ENCODE measurements around the gene TPPP.

TPPP gene

DNA sequence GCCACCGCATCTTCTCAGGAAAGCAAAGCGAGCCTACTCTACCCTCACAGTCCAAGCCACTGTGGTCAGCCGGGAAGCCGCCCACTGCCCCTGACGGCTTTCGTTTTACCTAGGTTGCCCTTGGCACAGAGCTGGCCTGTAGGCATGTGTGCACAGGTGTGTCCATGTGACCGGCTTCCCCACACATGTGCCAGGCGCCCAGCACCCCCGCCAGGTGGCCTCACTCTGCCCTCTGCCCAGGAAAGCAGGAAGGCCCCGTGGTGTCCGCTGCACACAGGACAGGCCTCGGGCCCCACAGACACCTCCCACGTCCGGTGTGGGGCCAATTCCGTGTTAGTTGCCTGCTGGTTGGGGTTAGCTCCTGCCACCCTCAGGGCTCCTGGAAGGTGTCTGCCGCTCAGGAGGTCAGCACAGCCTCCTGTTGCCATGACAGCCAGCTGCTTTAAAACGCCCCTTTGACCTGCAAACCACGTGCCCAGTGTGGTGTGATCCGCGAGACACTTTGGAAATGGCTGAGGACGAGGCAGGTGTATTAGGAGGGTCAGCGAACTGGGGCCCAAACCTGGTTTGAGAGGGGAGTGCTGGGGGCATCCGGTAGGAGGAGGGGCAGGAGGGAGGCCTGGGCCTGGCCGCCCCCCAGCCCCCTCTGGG, 28.7 kb downstream of the TPPP start:
- DNase-seq = no peak

DNA sequence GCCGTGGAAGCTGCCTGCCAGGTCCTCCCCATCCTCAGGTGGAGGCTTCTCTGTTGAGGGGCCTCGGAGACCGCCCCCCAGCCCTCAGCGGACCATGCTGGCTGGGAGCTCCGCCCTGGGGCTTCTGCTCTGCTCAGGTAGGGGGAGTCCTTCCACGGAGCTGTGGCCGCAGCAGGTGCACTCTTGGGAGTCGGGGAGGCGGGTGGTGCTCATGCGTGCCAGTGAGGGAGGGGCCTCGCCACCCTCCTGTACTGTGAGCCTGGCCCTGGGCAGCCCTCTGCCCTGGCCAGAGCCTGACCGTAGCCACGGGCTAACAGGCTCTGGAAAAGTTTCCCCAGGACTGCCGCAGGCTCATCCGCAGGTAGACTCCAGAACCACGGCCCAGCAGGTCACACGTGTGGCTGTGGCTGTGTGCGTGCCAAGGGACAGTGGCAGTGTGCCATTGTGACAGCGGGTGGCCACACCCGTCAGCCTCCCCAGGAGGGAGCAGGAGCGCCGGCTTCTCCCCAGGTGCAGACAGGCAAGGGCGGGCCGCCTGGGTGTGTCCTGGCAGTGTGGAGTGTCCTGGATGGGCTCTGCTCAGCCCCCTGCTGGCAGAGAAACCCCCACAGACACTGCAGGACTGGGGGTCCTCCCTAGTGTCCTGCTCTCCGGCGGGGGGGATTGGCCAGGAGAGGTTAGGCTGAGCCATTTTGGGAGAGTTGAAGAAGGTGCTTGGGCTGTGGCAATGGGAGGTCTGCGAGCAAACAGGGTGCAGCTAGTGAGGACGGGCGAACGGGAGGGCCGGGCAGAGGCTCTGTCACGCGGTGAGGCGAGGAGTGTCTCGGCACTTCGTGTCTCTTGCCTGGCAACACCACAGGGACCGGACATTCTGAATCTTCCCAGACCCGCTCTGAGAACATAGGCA, 29.5 kb downstream of the TPPP start:
- no peak for DNase-seq

DNA sequence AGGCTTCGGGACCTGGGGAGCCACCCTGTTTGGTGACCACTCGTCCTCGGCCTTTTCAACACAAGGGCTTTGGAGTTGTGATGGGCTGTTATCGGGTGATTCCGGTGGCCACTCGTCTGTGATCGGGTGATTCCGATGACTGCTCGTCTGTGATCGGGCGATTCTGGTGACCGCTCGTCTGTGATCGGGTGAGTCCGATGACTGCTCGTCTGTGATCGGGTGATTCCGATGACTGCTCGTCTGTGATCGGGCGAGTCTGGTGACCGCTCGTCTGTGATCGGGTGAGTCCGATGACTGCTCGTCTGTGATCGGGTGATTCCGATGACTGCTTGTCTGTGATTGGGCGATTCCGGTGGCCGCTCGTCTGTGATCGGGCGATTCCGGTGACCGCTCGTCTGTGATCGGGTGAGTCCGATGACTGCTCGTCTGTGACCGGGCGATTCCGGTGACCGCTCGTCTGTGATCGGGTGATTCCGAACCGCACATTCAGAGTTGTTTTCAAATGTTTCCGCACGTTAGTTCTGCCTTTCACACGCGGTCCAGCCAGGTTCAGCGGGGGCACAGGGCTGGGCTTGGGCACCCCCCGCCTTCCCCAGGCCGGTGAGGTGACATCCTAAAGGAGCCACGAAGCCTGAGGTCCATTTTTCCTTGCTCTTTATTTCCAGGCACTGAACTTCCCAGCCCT, 30.3 kb downstream of the TPPP start:
- DNase-seq = no peak

DNA sequence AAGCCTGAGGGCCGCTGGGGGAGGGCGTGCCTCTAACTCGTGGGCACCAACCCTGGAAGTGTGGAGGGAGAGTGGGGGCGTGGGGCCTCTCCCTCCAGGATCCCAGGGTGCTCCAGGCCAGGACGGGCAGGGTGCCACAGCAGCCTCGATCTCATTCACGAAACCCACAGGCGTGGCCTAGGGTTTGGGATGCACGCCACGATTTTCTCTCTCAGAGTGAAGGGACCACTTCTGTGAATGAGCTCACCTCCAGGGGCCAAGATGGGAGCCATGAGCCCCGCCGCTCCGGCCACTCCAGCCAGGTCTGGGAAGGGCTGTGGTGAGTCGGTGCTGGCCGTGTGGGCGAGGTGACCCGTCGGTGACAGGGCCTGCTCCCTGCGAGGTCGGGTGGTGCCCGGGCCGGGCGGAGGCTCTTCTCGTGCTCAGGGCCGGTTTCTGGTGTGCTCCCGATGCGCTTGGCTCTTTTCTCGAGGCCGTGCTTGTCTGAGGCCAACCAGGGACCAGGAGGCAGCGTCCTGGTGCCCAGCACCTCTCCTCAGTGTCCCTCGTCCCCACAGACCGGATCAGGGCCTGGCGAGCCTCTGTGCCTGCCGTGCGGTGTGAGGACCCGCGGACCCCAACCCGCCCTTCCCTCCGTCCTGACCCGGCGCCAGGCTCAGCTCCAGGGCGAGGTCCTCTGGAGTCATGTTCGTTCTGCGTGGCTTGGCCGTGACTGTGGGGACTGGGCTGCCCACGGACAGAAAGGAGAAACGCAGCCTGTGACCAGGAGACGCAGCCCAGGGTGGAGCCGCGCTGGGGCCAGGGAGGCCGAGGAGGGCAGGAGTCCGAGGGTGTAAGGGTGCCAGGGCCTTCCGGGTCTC, 31.0 kb downstream of the TPPP start:
- no peak for DNase-seq

GRCh38 chr5:660491-661030, 32.6 kb downstream of the TPPP start:
- DNase-seq = no peak

GRCh38 chr5:659496-660263, 33.5 kb downstream of the TPPP start:
- DNase-seq = no peak

GRCh38 chr5:658103-658502, 35.0 kb downstream of the TPPP start:
- no peak for DNase-seq

GRCh38 chr5:657570-657969, 35.6 kb downstream of the TPPP start:
- peak; percentile 73 for DNase-seq

DNA sequence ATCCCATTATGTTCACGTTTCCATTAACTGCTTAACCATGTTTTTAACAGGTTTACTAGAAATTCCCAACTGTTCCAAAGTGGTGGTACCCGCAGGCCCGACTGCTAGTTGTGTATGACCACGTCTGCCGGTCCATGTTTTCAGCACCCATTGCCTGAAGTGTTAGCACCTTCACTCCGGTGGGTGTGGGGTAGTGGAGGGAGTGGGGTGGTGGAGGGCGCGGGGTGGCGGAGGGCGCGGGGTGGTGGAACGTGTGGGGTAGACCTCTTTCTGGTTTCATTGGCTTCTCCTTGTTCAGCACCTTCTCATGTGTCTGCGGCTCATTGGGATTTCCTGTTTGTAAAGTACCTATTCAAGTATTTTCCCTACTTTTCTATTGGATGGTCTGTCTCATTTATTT, 37.7 kb downstream of the TPPP start:
- no peak for DNase-seq

DNA sequence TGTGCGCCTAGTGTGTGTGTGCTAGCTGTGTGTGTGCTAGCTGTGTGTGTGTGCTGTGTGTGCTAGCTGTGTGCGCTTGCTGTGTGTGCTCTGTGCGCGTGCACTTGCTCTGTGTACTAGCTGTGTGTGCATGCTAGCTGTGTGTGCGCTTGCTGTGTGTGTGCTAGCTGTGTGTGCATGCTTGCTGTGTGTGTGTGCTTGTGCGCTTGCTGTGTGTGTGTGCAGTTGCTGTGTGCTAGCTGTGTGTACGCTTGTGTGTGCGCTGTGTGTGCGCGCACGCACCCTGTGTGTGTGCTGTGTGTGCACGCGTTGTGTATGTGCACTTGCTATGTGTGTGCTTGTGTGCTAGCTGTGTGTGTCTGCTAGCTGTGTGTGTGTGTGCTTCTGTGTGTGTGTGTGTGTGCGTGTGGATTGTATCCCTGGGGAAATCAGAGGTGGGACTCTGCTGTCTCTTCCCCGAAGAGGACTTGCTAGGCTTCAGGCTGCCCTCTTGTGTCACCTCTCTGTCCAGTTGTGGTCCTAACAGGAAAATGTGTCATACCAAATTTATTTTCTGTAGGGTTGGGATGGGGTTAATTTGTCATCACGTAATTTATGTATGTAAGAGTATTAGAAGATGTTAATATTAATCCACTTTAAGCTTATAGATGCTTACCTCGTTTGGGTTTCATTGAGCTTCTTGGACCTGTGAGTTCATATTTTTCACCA, 38.9 kb downstream of the TPPP start:
- no peak for DNase-seq

DNA sequence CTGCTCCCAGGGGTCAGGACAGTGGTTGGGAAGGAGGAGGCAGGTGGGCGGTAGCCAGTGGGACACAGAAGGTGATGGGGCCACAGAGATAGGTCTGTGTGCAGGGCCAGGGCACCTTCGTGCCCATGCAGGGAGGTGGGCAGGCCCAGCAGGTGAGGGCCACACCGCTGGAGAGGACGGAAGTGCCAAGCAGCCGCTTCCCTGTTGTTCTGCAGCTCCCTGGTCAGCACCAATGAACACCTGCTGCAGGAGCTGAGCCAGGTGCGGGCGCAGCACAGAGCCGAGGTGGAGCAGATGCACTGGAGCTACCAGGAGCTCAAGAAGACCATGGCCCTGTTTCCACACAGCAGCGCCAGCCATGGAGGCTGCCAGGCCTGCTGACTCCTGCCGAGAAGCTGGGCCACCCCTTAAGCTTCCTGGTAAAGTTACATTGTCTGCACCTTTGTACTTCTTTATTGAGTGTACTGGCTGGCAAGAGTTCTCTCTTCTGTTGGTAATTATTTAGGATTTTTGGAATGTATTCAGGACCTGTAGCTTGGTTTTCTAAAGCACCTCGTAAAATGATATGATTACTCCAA, 40.3 kb downstream of the TPPP start:
- DNase-seq = no peak

- DNase-seq = no peak
These were observed 41.1 kb downstream of the TPPP start for GRCh38 chr5:652023-652515.

- DNase-seq = no peak
These were observed 41.7 kb downstream of the TPPP start for GRCh38 chr5:651296-652022.

DNA sequence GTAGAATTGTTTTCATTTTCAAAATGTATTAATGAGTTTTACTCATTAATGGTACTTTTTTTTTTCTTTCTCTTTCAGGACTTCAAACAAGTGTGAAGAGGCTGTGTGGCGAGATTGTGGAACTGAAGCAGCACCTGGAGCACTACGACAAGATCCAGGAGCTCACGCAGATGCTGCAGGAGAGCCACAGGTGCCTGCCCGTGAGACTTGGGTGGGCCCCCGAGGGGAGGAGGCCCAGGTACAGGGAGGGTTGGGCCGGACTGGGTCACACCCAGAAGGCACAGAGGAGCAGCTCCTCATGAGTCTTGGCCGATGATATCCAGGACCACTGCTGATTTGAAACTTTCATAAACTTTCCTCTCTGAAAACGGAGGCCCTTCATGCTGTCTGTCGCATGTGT, 45.4 kb downstream of the TPPP start:
- no peak for DNase-seq

GRCh38 chr5:647311-647710, 45.8 kb downstream of the TPPP start:
- no peak for DNase-seq

DNA sequence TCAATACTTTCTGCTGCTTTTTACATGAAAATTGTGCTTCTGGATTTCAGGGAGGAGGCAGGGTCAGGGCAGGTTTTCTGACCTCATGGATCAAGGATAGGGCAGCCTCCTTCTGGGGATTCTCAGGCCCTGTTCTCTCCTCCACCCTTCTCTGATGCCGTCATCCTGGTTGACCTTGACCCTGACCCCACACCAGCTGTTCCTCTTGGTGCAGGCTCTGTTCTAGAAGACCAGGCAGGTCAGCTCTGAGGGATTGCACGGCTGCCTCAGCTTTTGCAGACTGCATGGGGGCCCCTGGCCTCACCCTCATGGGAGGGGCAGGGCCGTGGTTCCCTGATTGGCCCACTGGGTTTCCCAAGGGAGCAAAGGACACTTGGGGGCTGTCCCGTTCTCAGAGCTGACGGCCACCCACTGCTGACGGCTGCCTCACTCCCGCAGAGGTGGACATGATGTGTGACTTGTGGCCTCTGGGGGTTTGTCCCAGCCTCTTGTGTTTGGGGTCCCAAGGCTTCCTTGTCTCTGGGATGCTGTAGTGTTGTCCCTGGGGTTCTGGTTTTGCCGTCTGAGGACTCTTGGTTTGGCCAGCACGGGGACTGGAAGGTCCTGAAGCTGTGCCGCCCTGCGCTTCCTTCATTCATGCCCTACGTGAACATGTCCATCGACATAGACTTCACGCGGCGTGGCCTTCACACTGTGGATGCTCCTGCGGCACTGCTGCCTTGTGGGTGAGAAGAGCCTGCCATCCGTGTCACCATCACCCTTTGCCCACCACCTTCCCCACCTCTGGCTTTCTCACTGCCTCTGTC, 46.6 kb downstream of the TPPP start:
- DNase-seq = no peak

- no peak for DNase-seq
These were observed 47.7 kb downstream of the TPPP start for GRCh38 chr5:645421-645820.

DNA sequence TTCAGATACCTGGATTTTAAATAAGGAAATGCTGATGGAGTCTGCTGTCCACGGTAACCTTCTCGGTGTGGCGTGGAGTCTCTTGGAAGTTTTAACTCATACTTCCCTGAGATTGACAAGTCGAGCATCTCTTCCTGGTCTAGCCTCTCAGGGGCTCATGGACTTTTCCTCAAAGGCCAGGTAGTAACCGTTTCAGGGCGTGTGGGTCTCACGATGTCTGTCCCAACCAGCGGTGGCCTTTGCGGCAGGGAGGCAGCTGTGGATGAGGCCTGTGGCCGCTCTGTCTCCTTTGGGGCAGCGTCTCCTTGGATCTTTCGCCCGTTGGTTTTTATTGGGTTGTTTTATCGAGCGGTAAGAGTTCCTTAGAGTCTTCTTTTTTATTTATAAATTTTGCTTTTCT, 48.2 kb downstream of the TPPP start:
- DNase-seq = no peak

GRCh38 chr5:644509-644908, 48.6 kb downstream of the TPPP start:
- no peak for DNase-seq
